WI38 (cell line): ENCODE results near the gene CSAD.
A peak's percentile ranks its signal among the peaks of the same experiment; 100 is the strongest.

Experiments used
- H3K4me3 ChIP-seq: 2 replicates; pipeline ENCODE4 v1.5.1; 2011; ENCODE audit warnings: low read depth, mild to moderate bottlenecking, control low read depth, low read length
- CTCF ChIP-seq: IDR thresholded peaks from 2 replicates; pipeline ENCODE4 v1.5.1; 2012; ENCODE audit warnings: low read depth, mild to moderate bottlenecking, control low read depth, low read length

The CSAD gene

GRCh38 chr12:53217051-53217930, 36.6 kb upstream of the CSAD start:
- no peak for TF ChIP-seq CTCF
- no peak overlapping the region; the same call in 1 of the 2 replicates for H3K4me3 ChIP-seq

GRCh38 chr12:53215497-53215896, 34.8 kb upstream of the CSAD start:
- TF ChIP-seq CTCF = no peak
- no peak overlapping the region for H3K4me3 ChIP-seq

GRCh38 chr12:53214687-53215455, 34.1 kb upstream of the CSAD start:
- no peak for TF ChIP-seq CTCF
- no peak overlapping the region for H3K4me3 ChIP-seq

- no peak for TF ChIP-seq CTCF
These were observed 33.5 kb upstream of the CSAD start for GRCh38 chr12:53214221-53214620.

GRCh38 chr12:53213348-53213747, 32.6 kb upstream of the CSAD start:
- peak; percentile 87 for TF ChIP-seq CTCF
- no peak overlapping the region for H3K4me3 ChIP-seq

More at GRCh38 chr12:53214221-53214620, 33.5 kb upstream of the CSAD start:
- no peak overlapping the region for H3K4me3 ChIP-seq

- TF ChIP-seq CTCF = no peak
- no peak overlapping the region for H3K4me3 ChIP-seq
These were observed 32.2 kb upstream of the CSAD start for GRCh38 chr12:53212931-53213330.
